AG04450 (cell line): ENCODE results near the gene PLPPR1. TPM values are rescaled to one million over a fixed set of nuclear protein-coding genes. Genes with fewer than 3 reads are reported as not detected.

Experiments
- CTCF ChIA-PET: fragments of 300-600, 350-600 bp; formaldehyde crosslinking; extraction: SDS; loops from one replicate; lab custom pipeline; 2022; ENCODE audit warnings: antibody characterized with exemption, inconsistent platforms; lab: Charles Lee
- POLR2A ChIA-PET: fragments of 350-600 bp; formaldehyde crosslinking; extraction: SDS; loops from one replicate; lab custom pipeline; 2021; ENCODE audit warnings: antibody characterized with exemption, inconsistent platforms; lab: Yijun Ruan, JAX
- DNase-seq: peaks from one replicate; pipeline ENCODE4 v3.0.0-alpha.2; 2011; ENCODE audit warnings: low read depth, low spot score
- H3K27ac ChIP-seq: one replicate; pipeline ENCODE4 v1.5.1; 2012; ENCODE audit warnings: low read depth, low read length, control low read depth
- H3K27me3 ChIP-seq: one replicate; pipeline ENCODE4 v1.6.0; 2012; ENCODE audit warnings: low read length; ENCODE audit not compliant: control insufficient read depth, insufficient read depth
- H3K4me3 ChIP-seq: 2 replicates; pipeline ENCODE4 v1.5.1; 2011; ENCODE audit warnings: mild to moderate bottlenecking, low read depth, low read length, control low read depth
- H3K9me3 ChIP-seq: 2 replicates; pipeline ENCODE4 v1.5.1; 2012; ENCODE audit warnings: low read length; ENCODE audit not compliant: control insufficient read depth, insufficient read depth
- polyA minus RNA-seq: library from RNA; depleted of rRNA, polyadenylated mRNA; stranded (reverse); fragments of >200 nt; gene quantifications from 2 replicates; pipeline ENCODE4 v1.2.3, GENCODE V29; 2011; rRNA and poly(A)+ RNA removed
- polyA plus RNA-seq: library from polyadenylated mRNA; depleted of rRNA; stranded (reverse); fragments of >200 nt; gene quantifications from 2 replicates; pipeline ENCODE4 v1.2.3, GENCODE V29; 2011; rRNA removed
- TF ChIP-seq, protein P1 (sequence below): IDR thresholded peaks from 2 replicates; pipeline ENCODE4 v1.5.1; 2011; ENCODE audit warnings: low read depth, low read length, control low read depth, inconsistent platforms

PLPPR1 gene
- polyA plus RNA-seq, result not detected in 2 replicates
- not detected in 2 replicates for polyA minus RNA-seq

DNA sequence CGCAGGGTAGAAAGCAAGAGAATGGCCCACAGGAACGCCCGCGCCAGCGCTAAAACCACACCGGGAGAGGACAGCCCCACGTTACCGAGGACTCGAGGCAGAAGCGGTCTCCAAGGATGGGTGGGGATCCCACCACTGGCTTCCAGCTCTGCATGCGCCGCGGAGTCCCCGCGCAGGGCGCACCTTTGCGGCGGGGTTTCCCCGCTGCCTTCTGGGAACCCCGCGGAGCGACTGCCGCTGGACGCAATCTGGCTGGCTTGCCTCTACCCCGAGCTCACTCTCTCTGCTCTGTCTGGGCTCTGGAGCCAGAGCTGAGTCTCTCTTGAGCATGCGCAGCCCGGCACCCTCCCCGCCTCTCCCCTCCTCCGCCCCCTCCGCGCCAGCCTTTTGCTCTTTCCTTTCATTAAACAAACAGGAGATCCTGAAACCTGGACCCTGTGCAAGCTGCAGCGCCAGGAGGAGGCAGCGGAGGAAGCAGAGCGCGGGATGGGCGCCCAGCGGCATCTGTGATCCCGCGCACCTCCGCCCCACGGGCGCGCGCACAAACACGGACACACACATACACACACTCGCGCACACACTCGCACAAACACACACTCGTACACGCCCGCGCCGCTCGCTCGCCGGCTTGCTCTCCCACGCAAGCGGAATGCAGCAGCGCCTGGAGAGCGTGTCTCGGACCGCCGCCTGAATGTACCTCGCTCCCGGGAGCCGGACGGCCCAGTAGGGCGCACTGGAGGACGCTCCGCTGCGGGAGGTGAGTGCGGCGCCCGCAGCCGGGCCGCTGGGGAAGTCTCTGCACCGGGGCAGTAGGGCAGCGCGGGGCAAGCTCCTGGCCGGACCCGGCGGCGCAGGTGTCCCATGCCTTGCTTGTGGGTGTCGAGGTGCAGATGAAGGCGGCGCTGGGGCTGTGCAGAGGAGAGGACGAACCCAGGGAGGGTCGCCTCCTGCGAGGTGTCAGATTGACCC lies at the start of gene PLPPR1:
Gene PLPPR1, plus strand, starts transcription at position 382 of the 969 bp plus-strand sequence.
- Histone ChIP-seq H3K27ac (no peak within 1 kb of the TSS), H3K4me3 (peak within 1 kb of the TSS; percentile 52), H3K9me3 (peaks cover 9% of the 10 kb centered on the region; the same call in 1 of the 2 replicates), H3K27me3 (peaks cover 6% of the 10 kb centered on the region)
- DNase-seq, result no peak
- TF ChIP-seq, protein P1, sequence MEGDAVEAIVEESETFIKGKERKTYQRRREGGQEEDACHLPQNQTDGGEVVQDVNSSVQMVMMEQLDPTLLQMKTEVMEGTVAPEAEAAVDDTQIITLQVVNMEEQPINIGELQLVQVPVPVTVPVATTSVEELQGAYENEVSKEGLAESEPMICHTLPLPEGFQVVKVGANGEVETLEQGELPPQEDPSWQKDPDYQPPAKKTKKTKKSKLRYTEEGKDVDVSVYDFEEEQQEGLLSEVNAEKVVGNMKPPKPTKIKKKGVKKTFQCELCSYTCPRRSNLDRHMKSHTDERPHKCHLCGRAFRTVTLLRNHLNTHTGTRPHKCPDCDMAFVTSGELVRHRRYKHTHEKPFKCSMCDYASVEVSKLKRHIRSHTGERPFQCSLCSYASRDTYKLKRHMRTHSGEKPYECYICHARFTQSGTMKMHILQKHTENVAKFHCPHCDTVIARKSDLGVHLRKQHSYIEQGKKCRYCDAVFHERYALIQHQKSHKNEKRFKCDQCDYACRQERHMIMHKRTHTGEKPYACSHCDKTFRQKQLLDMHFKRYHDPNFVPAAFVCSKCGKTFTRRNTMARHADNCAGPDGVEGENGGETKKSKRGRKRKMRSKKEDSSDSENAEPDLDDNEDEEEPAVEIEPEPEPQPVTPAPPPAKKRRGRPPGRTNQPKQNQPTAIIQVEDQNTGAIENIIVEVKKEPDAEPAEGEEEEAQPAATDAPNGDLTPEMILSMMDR, result no peak
- POLR2A ChIA-PET, result no interaction called here
- CTCF ChIA-PET, result no interaction called here

GRCh38 chr9:100989731-100990130 lies 38.8 kb upstream of the PLPPR1 start:
- ChIA-PET CTCF (interaction anchor here (0.6 kb wide), 1 partner anchor 1481 kb away, joined by 4 read pairs; no protein-coding TSS in a partner anchor), POLR2A (no interaction called here)
- Histone ChIP-seq H3K4me3 (no peak overlapping the region), H3K9me3 (peaks cover 3% of the 10 kb centered on the region; the same call in 1 of the 2 replicates), H3K27me3 (no peaks in the 10 kb centered on the region), H3K27ac (no peak overlapping the region)
- DNase-seq, result no peak
- TF ChIP-seq, protein P1, result no peak

DNA sequence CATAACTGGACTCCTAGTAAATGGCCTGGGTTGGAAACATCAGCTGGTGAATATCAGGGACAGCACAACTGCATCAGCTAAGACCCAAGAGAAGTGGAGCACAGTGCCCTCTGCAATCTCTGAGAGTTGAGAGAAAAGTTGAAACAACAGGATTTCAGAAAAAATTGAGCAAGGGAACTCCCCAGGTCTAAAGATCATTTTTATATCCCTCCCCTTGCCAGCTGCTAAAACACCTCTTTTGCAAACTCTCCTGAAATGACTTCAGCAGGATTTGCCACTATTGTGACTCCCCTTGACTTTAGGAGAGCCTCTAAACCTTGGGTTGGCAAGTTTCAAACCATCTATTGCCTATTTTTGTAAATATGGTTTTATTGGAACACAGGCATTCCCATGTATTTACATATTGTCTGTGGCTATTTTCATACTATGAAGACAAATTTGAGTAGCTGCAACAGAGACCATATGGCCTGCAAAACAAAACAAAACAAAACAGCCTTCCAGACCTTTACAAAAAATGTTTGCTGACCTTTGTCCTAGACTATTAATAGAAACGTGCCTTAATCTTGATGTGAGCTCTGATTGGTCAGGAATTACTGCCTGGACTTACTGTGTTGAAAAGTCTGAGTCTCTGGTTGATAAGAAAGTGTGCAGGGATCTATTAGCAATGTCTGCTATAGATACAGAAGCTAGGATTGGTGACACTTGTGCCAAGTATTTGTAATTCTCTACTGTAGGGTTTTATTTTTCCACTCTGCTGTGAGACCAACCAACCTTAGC lies 37.7 kb upstream of the PLPPR1 start:
- CTCF ChIA-PET, result interaction anchor here (0.6 kb wide), 1 partner anchor 1482 kb away, joined by 4 read pairs; no protein-coding TSS in a partner anchor
- DNase-seq, result no peak
- POLR2A ChIA-PET, result no interaction called here

GRCh38 chr9:100992632-100993031 lies 35.9 kb upstream of the PLPPR1 start:
- TF ChIP-seq, protein P1, result no peak
- no peaks in the 10 kb centered on the region for H3K27me3 ChIP-seq
- H3K9me3 ChIP-seq, result peaks cover 3% of the 10 kb centered on the region; the same call in 1 of the 2 replicates
- CTCF ChIA-PET, result no interaction called here
- POLR2A ChIA-PET, result no interaction called here
- DNase-seq, result no peak
- H3K4me3 ChIP-seq, result no peak overlapping the region
- H3K27ac ChIP-seq, result no peak overlapping the region

More for the DNA sequence above, 37.7 kb upstream of the PLPPR1 start:
- Histone ChIP-seq H3K4me3 (no peak overlapping the region), H3K27ac (no peak overlapping the region), H3K27me3 (no peaks in the 10 kb centered on the region), H3K9me3 (peaks cover 3% of the 10 kb centered on the region; the same call in 1 of the 2 replicates)
- TF ChIP-seq, protein P1, result no peak
